Neural progenitor cell (in vitro differentiated cells): ENCODE data around the gene EZR.

Experiments used
- EZH2phosphoT487 ChIP-seq: fragments of 200-600 bp; sonication (generic); IDR thresholded peaks from 2 replicates; pipeline ENCODE4 v1.6.1; 2017; ENCODE audit warnings: antibody characterized with exemption
- TF ChIP-seq, protein P1 (sequence below): fragments of 200-600 bp; sonication (generic); IDR thresholded peaks from 2 replicates; pipeline ENCODE4 v1.5.1; 2017; ENCODE audit warnings: antibody characterized with exemption, mild to moderate bottlenecking

- TF ChIP-seq, protein P1, sequence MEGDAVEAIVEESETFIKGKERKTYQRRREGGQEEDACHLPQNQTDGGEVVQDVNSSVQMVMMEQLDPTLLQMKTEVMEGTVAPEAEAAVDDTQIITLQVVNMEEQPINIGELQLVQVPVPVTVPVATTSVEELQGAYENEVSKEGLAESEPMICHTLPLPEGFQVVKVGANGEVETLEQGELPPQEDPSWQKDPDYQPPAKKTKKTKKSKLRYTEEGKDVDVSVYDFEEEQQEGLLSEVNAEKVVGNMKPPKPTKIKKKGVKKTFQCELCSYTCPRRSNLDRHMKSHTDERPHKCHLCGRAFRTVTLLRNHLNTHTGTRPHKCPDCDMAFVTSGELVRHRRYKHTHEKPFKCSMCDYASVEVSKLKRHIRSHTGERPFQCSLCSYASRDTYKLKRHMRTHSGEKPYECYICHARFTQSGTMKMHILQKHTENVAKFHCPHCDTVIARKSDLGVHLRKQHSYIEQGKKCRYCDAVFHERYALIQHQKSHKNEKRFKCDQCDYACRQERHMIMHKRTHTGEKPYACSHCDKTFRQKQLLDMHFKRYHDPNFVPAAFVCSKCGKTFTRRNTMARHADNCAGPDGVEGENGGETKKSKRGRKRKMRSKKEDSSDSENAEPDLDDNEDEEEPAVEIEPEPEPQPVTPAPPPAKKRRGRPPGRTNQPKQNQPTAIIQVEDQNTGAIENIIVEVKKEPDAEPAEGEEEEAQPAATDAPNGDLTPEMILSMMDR: no peak
- no peak for TF ChIP-seq EZH2phosphoT487
These were observed 38.8 kb downstream of the EZR start for GRCh38 chr6:158780246-158780884.
